Neuron (in vitro differentiated cells): Measurements from ENCODE around the gene HIGD1B.
"Not testable (repeated sequence)": the region's sequence is repeated elsewhere in the genome, so short reads cannot be mapped to it uniquely, and the experiment has no call there.

Experiments
- H2AFZ ChIP-seq: one replicate; pipeline ENCODE4 v1.6.1; 2013; ENCODE audit warnings: low read depth, mild to moderate bottlenecking, inconsistent platforms, low read length, moderate library complexity
- H3K27me3 ChIP-seq: one replicate; pipeline ENCODE4 v1.6.1; 2013; ENCODE audit warnings: low read length; ENCODE audit not compliant: insufficient read depth
- H3K36me3 ChIP-seq: one replicate; pipeline ENCODE4 v1.6.1; 2013; ENCODE audit warnings: low read length; ENCODE audit not compliant: insufficient read depth
- H3K4me1 ChIP-seq: one replicate; pipeline ENCODE4 v1.6.1; 2013; ENCODE audit warnings: low read length; ENCODE audit not compliant: insufficient read depth
- H3K4me3 ChIP-seq: 2 replicates; pipeline ENCODE4 v1.5.1; 2013; ENCODE audit warnings: mild to moderate bottlenecking, low read length, moderate library complexity
- H3K9me3 ChIP-seq: one replicate; pipeline ENCODE4 v1.6.1; 2013; ENCODE audit warnings: low read length

Gene HIGD1B

GRCh38 chr17:44847586-44847985 lies at the start of gene HIGD1B:
Gene HIGD1B, plus strand, starts transcription at chr17:44847883. Its CDS starts 270 bp downstream, at chr17:44848153.
- Histone ChIP-seq H2AFZ (no peak within 1 kb of the TSS), H3K27me3 (no peaks in the 10 kb centered on the region), H3K9me3 (no peaks in the 10 kb centered on the region), H3K36me3 (peaks cover 28% of the 10 kb centered on the region), H3K4me3 (no peak within 1 kb of the TSS), H3K4me1 (peaks cover 5% of the 10 kb centered on the region)

DNA sequence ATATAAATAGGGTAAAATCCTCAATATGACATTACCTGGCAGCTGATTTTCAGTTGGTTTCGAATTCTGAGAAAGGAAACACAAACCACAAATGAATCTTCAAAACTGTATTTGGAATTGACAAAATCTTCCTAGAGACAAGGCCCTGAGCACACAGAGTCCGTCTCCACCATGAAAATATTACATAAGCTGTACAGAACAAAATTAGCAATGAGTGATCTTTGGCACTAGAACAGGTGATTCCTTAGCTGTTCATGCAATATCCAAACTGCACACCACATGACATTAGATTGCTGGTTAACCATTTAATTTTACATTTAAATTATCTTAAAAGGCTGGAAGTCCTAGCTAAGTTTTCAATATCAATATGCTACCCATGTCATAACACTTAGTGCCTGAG lies 49.3 kb upstream of the HIGD1B start:
- Histone ChIP-seq H3K36me3 (peaks cover 45% of the 10 kb centered on the region), H2AFZ (no peak overlapping the region), H3K4me3 (no peak overlapping the region), H3K9me3 (no peaks in the 10 kb centered on the region), H3K4me1 (peaks cover 13% of the 10 kb centered on the region), H3K27me3 (no peaks in the 10 kb centered on the region)

- Histone ChIP-seq H3K4me3 (no peak overlapping the region), H3K27me3 (no peaks in the 10 kb centered on the region), H3K4me1 (no peaks in the 10 kb centered on the region), H3K9me3 (no peaks in the 10 kb centered on the region), H2AFZ (no peak overlapping the region), H3K36me3 (peaks cover 75% of the 10 kb centered on the region)
These were observed 45.8 kb upstream of the HIGD1B start for GRCh38 chr17:44801880-44802279.

- Histone ChIP-seq H3K36me3 (peaks cover 75% of the 10 kb centered on the region), H3K9me3 (no peaks in the 10 kb centered on the region), H3K27me3 (no peaks in the 10 kb centered on the region), H3K4me3 (no peak overlapping the region), H3K4me1 (no peaks in the 10 kb centered on the region), H2AFZ (no peak overlapping the region)
These were observed 43.2 kb upstream of the HIGD1B start for GRCh38 chr17:44804302-44805089.

- H3K4me3 ChIP-seq: no peak overlapping the region
- H3K27me3 ChIP-seq: no peaks in the 10 kb centered on the region
- H2AFZ ChIP-seq: no peak overlapping the region
- H3K4me1 ChIP-seq: no peaks in the 10 kb centered on the region
- H3K9me3 ChIP-seq: peaks cover 3% of the 10 kb centered on the region
- peaks cover 58% of the 10 kb centered on the region for H3K36me3 ChIP-seq
These were observed 40.4 kb upstream of the HIGD1B start for GRCh38 chr17:44807093-44807816.

DNA sequence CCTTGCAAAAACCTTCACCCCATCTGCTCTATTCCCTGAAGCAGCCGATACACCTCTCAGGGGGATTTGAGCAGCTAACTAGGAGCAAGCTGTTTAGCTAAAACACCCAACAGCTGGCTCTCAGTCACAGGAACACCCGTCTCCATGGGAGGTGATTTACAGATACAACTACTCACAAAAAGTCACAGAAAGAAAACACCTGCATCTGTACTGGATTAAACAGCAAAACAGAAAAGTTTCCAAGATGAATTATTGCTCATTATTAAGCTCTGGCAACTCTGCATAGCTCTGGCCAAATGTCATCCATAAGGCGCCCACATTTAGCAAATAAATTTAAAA lies 39.9 kb upstream of the HIGD1B start:
- Histone ChIP-seq H3K4me3 (no peak overlapping the region), H3K27me3 (no peaks in the 10 kb centered on the region), H3K36me3 (peaks cover 55% of the 10 kb centered on the region), H2AFZ (no peak overlapping the region), H3K9me3 (peaks cover 3% of the 10 kb centered on the region), H3K4me1 (no peaks in the 10 kb centered on the region)

- Histone ChIP-seq H3K27me3 (no peaks in the 10 kb centered on the region), H3K9me3 (peaks cover 5% of the 10 kb centered on the region), H2AFZ (no peak overlapping the region), H3K4me1 (no peaks in the 10 kb centered on the region), H3K4me3 (no peak overlapping the region), H3K36me3 (peaks cover 53% of the 10 kb centered on the region)
These were observed 39.5 kb upstream of the HIGD1B start for GRCh38 chr17:44808156-44808555.

DNA sequence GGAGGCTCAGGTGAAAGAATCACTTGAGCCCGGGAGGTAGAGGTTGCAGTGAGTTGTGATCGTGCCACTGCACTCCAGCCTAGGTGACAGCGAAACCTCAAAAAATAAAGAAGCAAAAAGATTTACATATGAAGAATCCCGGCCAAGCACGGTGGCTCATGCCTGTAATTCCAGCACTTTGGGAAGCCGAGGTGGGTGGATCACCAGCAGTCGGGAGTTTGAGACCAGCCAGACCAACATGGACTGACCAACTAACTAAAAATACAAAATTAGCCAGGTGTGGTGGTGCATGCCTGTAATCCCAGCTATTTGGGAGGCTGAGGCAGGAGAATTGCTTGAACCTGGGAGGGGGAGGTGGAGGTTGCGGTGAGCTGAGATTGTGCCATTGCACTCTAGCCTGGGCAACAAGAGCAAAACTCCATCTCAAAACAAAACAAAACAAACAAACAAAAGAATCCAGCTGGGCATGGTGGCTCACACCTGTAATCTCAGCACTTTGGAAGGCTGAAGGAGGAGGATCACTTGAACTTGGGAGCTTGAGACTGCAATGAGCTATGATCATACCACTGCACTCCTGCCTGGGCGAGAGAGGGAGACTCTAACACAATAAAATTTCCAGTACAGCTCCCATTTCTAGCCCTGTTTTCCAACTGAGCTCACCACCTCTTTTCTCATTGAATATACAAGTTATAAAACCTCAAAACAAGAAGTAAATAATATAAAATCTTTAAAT lies 38.9 kb upstream of the HIGD1B start:
- not testable (repeated sequence) for H3K4me3 ChIP-seq, H3K9me3 ChIP-seq, H3K27me3 ChIP-seq, H3K4me1 ChIP-seq, H2AFZ ChIP-seq
- peaks cover 46% of the 10 kb centered on the region for H3K36me3 ChIP-seq

DNA sequence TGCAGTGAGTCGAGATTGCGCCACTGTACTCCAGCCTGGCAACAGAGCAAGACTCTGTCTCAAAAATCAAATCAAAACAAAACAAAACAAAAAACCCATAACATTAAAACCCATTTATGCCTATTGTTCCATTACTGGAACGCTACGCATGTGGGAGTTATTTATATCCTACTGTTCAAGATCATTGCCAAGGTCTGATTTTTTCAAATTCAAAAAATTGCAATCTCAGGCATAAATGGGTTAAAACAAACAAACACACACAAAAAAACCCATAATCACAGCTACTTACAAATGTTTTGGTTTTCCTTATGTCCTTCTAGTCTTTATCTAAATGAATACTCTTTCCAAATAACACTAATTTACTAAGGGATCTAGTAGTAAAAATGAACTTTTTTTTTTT lies 35.4 kb upstream of the HIGD1B start:
- Histone ChIP-seq H3K4me1 (no peaks in the 10 kb centered on the region), H2AFZ (no peak overlapping the region), H3K36me3 (peaks cover 16% of the 10 kb centered on the region), H3K4me3 (no peak overlapping the region), H3K27me3 (no peaks in the 10 kb centered on the region), H3K9me3 (peaks cover 5% of the 10 kb centered on the region)

DNA sequence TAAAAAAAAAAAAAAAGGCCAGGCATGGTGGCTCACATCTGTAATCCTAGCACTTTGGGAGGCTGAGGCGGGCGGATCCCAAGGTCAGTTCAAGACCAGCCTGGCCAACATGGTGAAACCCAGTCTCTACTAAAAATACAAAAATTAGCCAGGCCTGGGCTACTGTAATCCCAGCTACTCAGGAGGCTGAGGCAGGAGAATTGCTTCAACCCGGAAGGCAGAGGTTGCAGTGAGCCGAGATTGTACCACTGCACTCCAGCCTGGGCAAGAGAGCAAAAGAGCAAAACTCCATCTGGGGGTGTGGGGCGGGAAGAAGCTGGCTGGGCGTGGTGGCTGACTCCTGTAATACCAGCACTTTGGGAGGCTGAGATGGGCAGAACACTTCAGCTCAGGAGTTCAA lies 29.2 kb upstream of the HIGD1B start:
- not testable (repeated sequence) for H3K4me1 ChIP-seq, H2AFZ ChIP-seq, H3K4me3 ChIP-seq, H3K27me3 ChIP-seq, H3K9me3 ChIP-seq
- peaks cover 17% of the 10 kb centered on the region for H3K36me3 ChIP-seq

DNA sequence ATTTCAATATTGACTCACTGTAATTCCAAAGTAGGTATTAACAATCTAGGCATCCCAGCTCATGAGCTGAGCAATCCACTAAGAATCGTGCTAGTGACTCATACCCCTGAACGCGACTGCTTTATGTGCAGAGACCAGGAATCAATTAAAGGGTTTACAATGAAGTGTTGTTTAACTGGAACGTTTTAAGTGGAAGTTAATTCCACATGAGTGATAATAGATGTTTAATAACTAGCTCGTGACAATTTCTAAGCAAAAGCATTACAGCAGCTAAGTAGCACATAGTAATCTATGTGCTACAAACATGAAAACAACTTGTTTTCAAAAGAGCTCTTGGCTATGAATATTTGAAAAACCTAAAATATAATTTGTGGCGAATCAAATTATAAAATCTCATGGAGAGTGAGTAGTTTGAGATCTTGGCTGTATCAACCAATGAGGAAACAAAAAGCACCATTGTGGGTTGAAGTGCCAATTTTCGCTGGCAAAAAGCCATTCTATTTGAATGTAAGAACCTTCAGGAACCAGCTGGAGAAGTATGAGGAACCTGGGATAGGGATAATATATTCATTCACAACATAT lies 27.0 kb upstream of the HIGD1B start:
- H3K4me1 ChIP-seq: peaks cover 3% of the 10 kb centered on the region
- no peaks in the 10 kb centered on the region for H3K9me3 ChIP-seq
- no peaks in the 10 kb centered on the region for H3K27me3 ChIP-seq
- H3K4me3 ChIP-seq: no peak overlapping the region
- H2AFZ ChIP-seq: no peak overlapping the region
- H3K36me3 ChIP-seq: peaks cover 19% of the 10 kb centered on the region

DNA sequence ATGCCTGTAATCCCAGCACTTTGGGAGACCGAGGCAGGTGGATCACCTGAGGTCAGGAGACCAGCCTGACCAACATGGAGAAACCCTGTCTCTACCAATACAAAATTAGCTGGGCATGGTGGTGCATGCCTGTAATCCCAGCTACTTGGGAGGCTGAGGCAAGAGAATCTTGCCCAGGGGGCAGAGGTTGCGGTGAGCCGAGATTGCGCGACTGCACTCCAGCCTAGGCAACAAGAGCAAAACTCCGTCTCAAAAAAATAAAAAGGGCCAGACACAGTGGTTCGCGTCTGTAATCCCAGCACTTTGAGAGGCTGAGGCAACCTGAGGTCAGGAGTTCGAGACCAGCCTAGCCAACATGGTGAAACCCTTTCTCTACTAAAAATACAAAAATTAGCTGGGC lies 22.4 kb upstream of the HIGD1B start:
- not testable (repeated sequence) for H3K9me3 ChIP-seq, H3K36me3 ChIP-seq, H3K4me3 ChIP-seq, H2AFZ ChIP-seq, H3K27me3 ChIP-seq
- peaks cover 10% of the 10 kb centered on the region for H3K4me1 ChIP-seq
